ENCODE results near the gene RAB9A.

Gene RAB9A

DNA sequence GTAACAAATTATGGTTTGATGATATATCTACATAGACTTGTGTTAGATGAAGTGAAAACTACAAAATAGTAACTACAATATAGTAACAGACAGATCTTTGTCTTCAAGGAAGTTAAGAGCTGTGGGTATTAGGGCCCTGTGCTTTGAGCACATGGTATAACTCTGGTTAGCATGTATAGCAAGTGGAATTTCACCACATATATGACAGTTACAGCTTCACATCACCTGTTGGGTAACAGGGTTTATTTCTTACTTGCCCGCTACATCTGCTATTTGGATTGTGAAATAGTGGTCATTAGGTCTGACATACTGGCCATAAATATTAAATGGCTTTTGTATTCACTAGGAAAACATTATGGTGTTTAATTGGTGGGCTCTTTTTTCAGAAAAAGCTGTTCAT is 65.8 kb downstream of the RAB9A start:
- Histone ChIP-seq H3K36me3 (ENCODE audit: control insufficient read depth, insufficient read depth, low read length) (peaks cover 46% of the 10 kb centered on the region), H3K27me3 (replicated peaks; ENCODE audit: control insufficient read depth, insufficient read depth, low read length, poor library complexity, severe bottlenecking) (no peaks in the 10 kb centered on the region), H3K27ac (ENCODE audit: insufficient read depth, low read length, poor library complexity, severe bottlenecking) (no peak overlapping the region), H3K4me3 (ENCODE audit: insufficient read depth, low read depth, low read length, poor library complexity, severe bottlenecking) (no peak overlapping the region), H3K4me1 (ENCODE audit: control insufficient read depth, insufficient read depth, low read length, poor library complexity, severe bottlenecking) (no peaks in the 10 kb centered on the region), H3K9me3 (ENCODE audit: control insufficient read depth, low read length) (no peaks in the 10 kb centered on the region)
- DNase-seq: no peak

GRCh38 chrX:13755254-13755653 is 66.3 kb downstream of the RAB9A start:
- Histone ChIP-seq H3K9me3 (ENCODE audit: control insufficient read depth, low read length) (no peaks in the 10 kb centered on the region), H3K4me1 (ENCODE audit: control insufficient read depth, insufficient read depth, low read length, poor library complexity, severe bottlenecking) (no peaks in the 10 kb centered on the region), H3K4me3 (ENCODE audit: insufficient read depth, low read depth, low read length, poor library complexity, severe bottlenecking) (no peak overlapping the region), H3K36me3 (ENCODE audit: control insufficient read depth, insufficient read depth, low read length) (peaks cover 44% of the 10 kb centered on the region), H3K27ac (ENCODE audit: insufficient read depth, low read length, poor library complexity, severe bottlenecking) (no peak overlapping the region), H3K27me3 (replicated peaks; ENCODE audit: control insufficient read depth, insufficient read depth, low read length, poor library complexity, severe bottlenecking) (no peaks in the 10 kb centered on the region)
- DNase-seq: no peak

DNA sequence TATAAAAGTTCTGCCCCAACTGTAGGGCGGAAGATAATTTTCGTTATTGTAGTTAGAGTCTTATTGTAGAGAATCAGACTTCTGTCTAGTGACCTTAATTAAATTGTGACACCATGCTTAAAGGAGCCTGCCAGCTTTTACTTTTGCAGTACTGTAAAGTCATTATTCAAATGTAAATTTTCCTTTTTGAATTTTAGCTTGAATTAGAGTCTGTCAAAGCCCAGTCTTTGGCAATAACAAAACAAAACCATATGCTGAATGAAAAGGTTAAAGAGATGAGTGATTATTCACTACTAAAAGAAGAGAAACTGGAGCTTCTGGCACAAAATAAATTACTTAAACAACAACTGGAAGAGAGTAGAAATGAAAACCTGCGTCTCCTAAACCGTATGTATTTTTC is 67.5 kb downstream of the RAB9A start:
- Histone ChIP-seq H3K27me3 (replicated peaks; ENCODE audit: control insufficient read depth, insufficient read depth, low read length, poor library complexity, severe bottlenecking) (no peaks in the 10 kb centered on the region), H3K4me1 (ENCODE audit: control insufficient read depth, insufficient read depth, low read length, poor library complexity, severe bottlenecking) (no peaks in the 10 kb centered on the region), H3K36me3 (ENCODE audit: control insufficient read depth, insufficient read depth, low read length) (peaks cover 49% of the 10 kb centered on the region), H3K27ac (ENCODE audit: insufficient read depth, low read length, poor library complexity, severe bottlenecking) (no peak overlapping the region), H3K4me3 (ENCODE audit: insufficient read depth, low read depth, low read length, poor library complexity, severe bottlenecking) (no peak overlapping the region), H3K9me3 (ENCODE audit: control insufficient read depth, low read length) (no peaks in the 10 kb centered on the region)
- DNase-seq: no peak

DNA sequence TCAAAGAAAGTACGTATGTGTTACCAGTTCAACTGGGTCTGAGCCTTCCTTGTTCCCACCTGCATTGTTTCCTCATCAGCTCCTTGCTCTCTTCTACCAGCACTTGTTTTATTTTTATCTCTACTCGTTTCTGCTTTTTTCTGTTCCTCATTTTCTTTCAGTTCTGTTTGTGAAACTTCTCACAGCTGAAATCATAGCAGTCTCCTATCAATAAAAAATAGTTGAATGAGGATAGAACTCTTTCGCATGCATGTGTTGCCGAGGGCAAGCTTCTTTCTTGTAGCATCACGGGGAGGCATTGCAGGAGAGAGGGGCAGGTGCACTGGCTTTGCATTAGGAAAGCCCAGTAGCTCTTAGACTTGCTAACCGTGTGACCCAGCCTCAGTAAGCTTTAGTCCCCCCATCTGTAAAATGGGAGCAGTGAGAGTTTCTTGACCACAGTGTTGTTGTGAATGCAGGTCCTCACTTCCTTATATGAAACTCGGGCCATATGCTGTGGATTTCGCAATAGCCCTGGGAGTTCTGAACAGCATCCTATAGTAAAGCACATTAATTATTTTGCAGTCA is 70.3 kb downstream of the RAB9A start:
- Histone ChIP-seq H3K4me3 (ENCODE audit: insufficient read depth, low read depth, low read length, poor library complexity, severe bottlenecking) (no peak overlapping the region), H3K9me3 (ENCODE audit: control insufficient read depth, low read length) (no peaks in the 10 kb centered on the region), H3K27me3 (replicated peaks; ENCODE audit: control insufficient read depth, insufficient read depth, low read length, poor library complexity, severe bottlenecking) (no peaks in the 10 kb centered on the region), H3K36me3 (ENCODE audit: control insufficient read depth, insufficient read depth, low read length) (peaks cover 52% of the 10 kb centered on the region), H3K4me1 (ENCODE audit: control insufficient read depth, insufficient read depth, low read length, poor library complexity, severe bottlenecking) (no peaks in the 10 kb centered on the region), H3K27ac (ENCODE audit: insufficient read depth, low read length, poor library complexity, severe bottlenecking) (no peak overlapping the region)
- DNase-seq: no peak
